Fibroblast of peridontal ligament (primary cell): ENCODE results near the gene SLC37A1.
A peak's percentile ranks its signal among the peaks of the same experiment; 100 is the strongest.
"Not testable (repeated sequence)": the region's sequence is repeated elsewhere in the genome, so short reads cannot be mapped to it uniquely, and the experiment has no call there.

ENCODE experiments used
- DNase-seq: peaks from one replicate; pipeline ENCODE4 v3.0.0-alpha.2; 2010; ENCODE audit errors: extremely low read depth

The SLC37A1 gene

GRCh38 chr21:42513151-42513984 lies at the start of gene SLC37A1:
TSS of gene SLC37A1 (plus strand) at chr21:42513852. CDS start at chr21:42518455, 4,603 bp downstream.
- DNase-seq, result no peak

GRCh38 chr21:42463861-42464515 lies 49.7 kb upstream of the SLC37A1 start:
- DNase-seq, result peak; percentile 1

- no peak for DNase-seq
Measured at GRCh38 chr21:42465008-42465802, 48.4 kb upstream of the SLC37A1 start.

- DNase-seq, result no peak
Measured at GRCh38 chr21:42465803-42466127, 47.9 kb upstream of the SLC37A1 start.

GRCh38 chr21:42466700-42467099 lies 47.0 kb upstream of the SLC37A1 start:
- no peak for DNase-seq

GRCh38 chr21:42467140-42467983 lies 46.3 kb upstream of the SLC37A1 start:
- DNase-seq, result no peak

GRCh38 chr21:42468491-42469131 lies 45.0 kb upstream of the SLC37A1 start:
- DNase-seq, result no peak

GRCh38 chr21:42469272-42469671 lies 44.4 kb upstream of the SLC37A1 start:
- no peak for DNase-seq

GRCh38 chr21:42469726-42470125 lies 43.9 kb upstream of the SLC37A1 start:
- DNase-seq, result not testable (repeated sequence)

- DNase-seq, result no peak
Measured at GRCh38 chr21:42471206-42471605, 42.4 kb upstream of the SLC37A1 start.

- DNase-seq, result no peak
Measured at GRCh38 chr21:42471716-42472330, 41.8 kb upstream of the SLC37A1 start.

GRCh38 chr21:42472521-42472920 lies 41.1 kb upstream of the SLC37A1 start:
- DNase-seq, result no peak

GRCh38 chr21:42473498-42474042 lies 40.1 kb upstream of the SLC37A1 start:
- DNase-seq, result no peak

- DNase-seq, result no peak
Measured at GRCh38 chr21:42474043-42474831, 39.4 kb upstream of the SLC37A1 start.

GRCh38 chr21:42475036-42475435 lies 38.6 kb upstream of the SLC37A1 start:
- DNase-seq, result no peak

GRCh38 chr21:42475526-42476387 lies 37.9 kb upstream of the SLC37A1 start:
- no peak for DNase-seq

GRCh38 chr21:42476388-42477331 lies 37.0 kb upstream of the SLC37A1 start:
- DNase-seq, result no peak
